Fibroblast of pulmonary artery (primary cell): ENCODE data around the gene NSUN3.
"Not testable (repeated sequence)": the region's sequence is repeated elsewhere in the genome, so short reads cannot be mapped to it uniquely, and the experiment has no call there.

Source experiments
- DNase-seq: peaks from one replicate; pipeline ENCODE4 v3.0.0-alpha.2; 2010; ENCODE audit warnings: low read depth
- H3K4me3 ChIP-seq: replicated peaks from 2 replicates; pipeline ENCODE4 v1.5.1; 2011; ENCODE audit warnings: low read depth, mild to moderate bottlenecking, control low read depth, low read length, moderate library complexity
- CTCF ChIP-seq: IDR thresholded peaks from 2 replicates; pipeline ENCODE4 v1.5.1; 2011; ENCODE audit warnings: mild to moderate bottlenecking, control low read depth, low read length, inconsistent platforms; ENCODE audit errors: missing control alignments

The NSUN3 gene

GRCh38 chr3:94028093-94028837, 34.6 kb upstream of the NSUN3 start, which contains the start of gene STX19:
Gene STX19 (minus strand): TSS chr3:94028597. CDS start chr3:94015269, 13,328 bp downstream.
- TF ChIP-seq CTCF: no peak
- H3K4me3 ChIP-seq: no peak within 1 kb of the TSS
- DNase-seq: no peak

DNA sequence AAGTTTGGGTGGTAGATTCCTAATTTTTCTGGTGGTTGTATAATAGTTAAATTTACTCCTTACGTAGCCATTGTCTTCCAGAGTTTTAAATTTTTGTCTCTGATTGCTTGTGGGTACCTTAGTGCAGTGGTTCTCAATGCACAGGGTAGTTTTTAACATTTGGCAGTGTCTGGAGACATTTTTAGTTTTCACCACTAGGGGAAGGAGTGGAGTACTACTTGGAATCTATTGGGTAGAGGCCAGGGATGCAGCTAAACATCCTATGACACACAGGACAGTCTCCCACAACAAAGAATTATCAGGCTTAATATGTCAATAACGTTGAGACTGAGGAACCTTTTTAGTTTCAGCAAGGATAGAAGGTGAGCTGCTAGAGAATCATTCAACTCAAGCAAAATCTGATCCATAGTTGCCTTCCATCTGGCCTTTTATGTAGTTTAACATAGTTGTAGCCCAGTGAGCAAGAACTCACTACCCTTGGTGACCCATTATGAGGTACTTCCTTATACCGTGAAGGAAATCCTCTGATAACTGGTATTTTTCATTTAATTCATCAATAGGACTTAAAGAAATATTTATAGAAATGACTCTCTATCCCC, 25.9 kb upstream of the NSUN3 start:
- TF ChIP-seq CTCF: peak; percentile 62
- H3K4me3 ChIP-seq: no peak overlapping the region
- DNase-seq: peak; percentile 60

DNA sequence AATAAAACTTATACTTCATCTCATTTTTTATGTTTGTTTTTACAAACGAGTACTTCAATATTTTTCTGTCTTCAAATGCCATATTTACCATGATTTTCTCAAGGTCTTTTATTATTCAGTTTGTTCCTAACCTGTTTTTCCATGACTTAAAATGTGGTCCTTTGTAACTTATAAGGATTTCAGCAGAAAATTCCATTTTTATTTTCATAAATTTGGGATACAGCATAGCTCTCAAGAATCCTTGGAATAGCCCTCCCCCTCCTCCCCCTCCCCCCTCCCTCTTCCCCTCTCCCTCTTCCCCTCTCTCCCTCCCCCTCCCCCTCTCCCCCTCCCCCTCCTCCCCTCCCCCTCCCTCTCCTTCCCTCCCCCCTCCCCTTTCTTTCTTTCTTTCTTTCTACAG, 19.6 kb upstream of the NSUN3 start:
- TF ChIP-seq CTCF: no peak
- H3K4me3 ChIP-seq: no peak overlapping the region
- DNase-seq: no peak

- H3K4me3 ChIP-seq, DNase-seq: not testable (repeated sequence)
Observed at GRCh38 chr3:94044100-94044936, 18.5 kb upstream of the NSUN3 start.

DNA sequence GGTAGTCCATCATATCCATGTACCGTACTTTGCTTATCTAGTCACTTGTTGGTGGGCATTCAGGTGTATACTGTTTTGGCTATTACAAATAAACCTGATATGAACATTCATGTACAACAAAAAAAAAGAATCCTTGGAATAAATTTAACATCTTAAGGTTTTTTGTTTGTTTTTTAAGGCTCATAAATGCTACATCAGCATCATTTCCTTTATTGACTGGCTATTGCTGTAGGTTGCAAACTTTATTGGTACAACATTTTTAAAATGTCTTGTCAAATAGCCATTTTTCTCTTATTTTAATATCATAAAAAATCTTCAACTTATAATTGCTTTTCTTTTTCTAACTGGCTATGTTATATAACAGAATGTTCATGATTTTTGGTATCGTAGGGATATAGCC, 16.3 kb upstream of the NSUN3 start:
- DNase-seq: no peak
- H3K4me3 ChIP-seq: no peak overlapping the region
- TF ChIP-seq CTCF: no peak

GRCh38 chr3:94049267-94049666, 13.6 kb upstream of the NSUN3 start:
- no peak overlapping the region for H3K4me3 ChIP-seq
- TF ChIP-seq CTCF: no peak
- DNase-seq: no peak

- H3K4me3 ChIP-seq: no peak overlapping the region
- no peak for DNase-seq
- TF ChIP-seq CTCF: no peak
Observed at GRCh38 chr3:94050546-94050945, 12.3 kb upstream of the NSUN3 start.
